ENCODE results near the gene COPS2. TPM values are rescaled to one million over a fixed set of nuclear protein-coding genes. Genes with fewer than 3 reads are reported as not detected.

COPS2 gene
- total RNA-seq, 1 donor from 2014 or later, result 84.0 TPM

- Mint-ChIP-seq H3K27me3 (no peaks in the 10 kb centered on the region), H3K4me3 (ENCODE audit: low read depth) (no peak overlapping the region), H3K9me3 (ENCODE audit: low read depth) (no peaks in the 10 kb centered on the region), H3K36me3 (ENCODE audit: insufficient read depth) (peaks cover 2% of the 10 kb centered on the region), H3K4me1 (ENCODE audit: low read depth) (peaks cover 2% of the 10 kb centered on the region), H3K27ac (peak overlapping the region; percentile 11)
- no peak for TF ChIP-seq CTCF (IDR thresholded peaks at IDR 0.05; ENCODE audit: unreplicated experiment)
- DNase-seq (ENCODE audit: low spot score, unreplicated experiment), result no peak
Measured at GRCh38 chr15:49148727-49149126, 6.7 kb downstream of the COPS2 start.

GRCh38 chr15:49148298-49148697, 7.1 kb downstream of the COPS2 start:
- no peaks in the 10 kb centered on the region for H3K27me3 Mint-ChIP-seq
- TF ChIP-seq CTCF (IDR thresholded peaks at IDR 0.05; ENCODE audit: unreplicated experiment), result no peak
- peak overlapping the region; percentile 11 for H3K27ac Mint-ChIP-seq
- no peak overlapping the region for H3K4me3 Mint-ChIP-seq (ENCODE audit: low read depth)
- DNase-seq (ENCODE audit: low spot score, unreplicated experiment), result no peak
- no peaks in the 10 kb centered on the region for H3K9me3 Mint-ChIP-seq (ENCODE audit: low read depth)
- peaks cover 4% of the 10 kb centered on the region for H3K36me3 Mint-ChIP-seq (ENCODE audit: insufficient read depth)
- no peaks in the 10 kb centered on the region for H3K4me1 Mint-ChIP-seq (ENCODE audit: low read depth)

DNA sequence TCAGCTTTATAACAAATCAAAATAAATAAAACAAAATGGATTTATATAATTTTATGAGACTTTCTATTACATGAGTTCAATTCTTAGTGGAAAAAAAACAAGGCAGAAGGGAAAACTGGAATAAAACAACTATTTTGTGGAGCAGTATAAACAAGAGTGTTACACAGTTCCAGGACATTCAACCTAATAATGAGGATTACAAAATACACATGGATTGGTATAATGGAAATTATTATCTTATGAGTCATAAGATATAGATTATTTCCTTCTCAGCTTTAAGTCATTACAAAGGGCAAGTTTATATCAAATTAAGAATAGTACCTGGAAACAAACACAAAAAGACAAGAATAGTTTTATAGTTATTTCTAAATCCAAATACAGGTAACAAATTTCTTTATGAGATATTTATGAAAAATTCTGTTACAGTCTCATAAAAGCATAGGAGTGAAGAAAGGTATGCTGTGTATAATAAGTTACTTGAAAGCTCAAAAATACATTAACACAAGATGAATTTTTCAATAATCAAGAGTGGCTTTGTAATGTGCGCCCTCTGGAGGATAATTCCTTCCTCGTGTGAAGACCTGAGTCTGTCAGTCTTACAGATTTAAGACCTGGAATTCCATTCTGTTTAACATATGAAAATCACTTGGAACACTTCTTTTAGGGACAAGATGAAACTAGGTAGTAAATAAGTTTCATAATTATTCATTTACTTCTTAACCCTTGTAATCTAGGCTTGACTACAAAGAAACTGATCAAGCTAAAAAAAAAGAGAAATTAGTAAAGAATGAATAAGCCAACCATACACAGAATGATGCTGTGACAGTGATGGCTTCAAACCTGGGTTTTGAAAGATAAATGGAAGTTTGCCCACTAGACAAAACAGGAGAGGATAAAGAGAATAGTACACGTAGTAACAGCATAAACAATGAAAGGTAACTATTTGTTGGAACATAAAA, 9.5 kb downstream of the COPS2 start:
- H3K36me3 Mint-ChIP-seq (ENCODE audit: insufficient read depth), result peaks cover 10% of the 10 kb centered on the region
- H3K4me3 Mint-ChIP-seq (ENCODE audit: low read depth), result no peak overlapping the region
- DNase-seq (ENCODE audit: low spot score, unreplicated experiment), result no peak
- H3K27me3 Mint-ChIP-seq, result no peaks in the 10 kb centered on the region
- peak; percentile 77 for TF ChIP-seq CTCF (IDR thresholded peaks at IDR 0.05; ENCODE audit: unreplicated experiment)
- H3K27ac Mint-ChIP-seq, result peak overlapping the region; percentile 50
- no peaks in the 10 kb centered on the region for H3K9me3 Mint-ChIP-seq (ENCODE audit: low read depth)
- H3K4me1 Mint-ChIP-seq (ENCODE audit: low read depth), result no peaks in the 10 kb centered on the region

DNA sequence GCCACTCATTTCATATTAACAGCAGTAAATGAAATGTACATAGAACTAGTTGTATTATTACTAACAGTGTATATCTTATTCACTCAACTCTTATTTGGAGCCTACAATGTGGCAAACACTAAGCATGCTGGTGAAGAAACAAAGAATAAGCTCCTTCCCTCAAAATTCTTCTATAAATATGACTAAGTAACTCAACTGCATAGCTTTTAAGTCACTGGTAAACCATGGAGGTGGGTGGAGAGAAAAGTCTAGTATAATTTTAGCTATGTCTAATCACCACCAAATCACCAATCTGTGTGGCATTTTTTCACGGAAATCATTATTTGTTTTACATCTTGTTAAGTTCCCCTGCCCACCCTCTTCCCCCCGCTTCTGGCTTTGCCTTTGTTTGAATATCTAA, 17.5 kb downstream of the COPS2 start:
- Mint-ChIP-seq H3K4me3 (ENCODE audit: low read depth) (no peak overlapping the region), H3K27ac (peak overlapping the region; percentile 62), H3K9me3 (ENCODE audit: low read depth) (no peaks in the 10 kb centered on the region), H3K4me1 (ENCODE audit: low read depth) (no peaks in the 10 kb centered on the region), H3K36me3 (ENCODE audit: insufficient read depth) (peaks cover 18% of the 10 kb centered on the region), H3K27me3 (no peaks in the 10 kb centered on the region)
- TF ChIP-seq CTCF (IDR thresholded peaks at IDR 0.05; ENCODE audit: unreplicated experiment), result no peak
- DNase-seq (ENCODE audit: low spot score, unreplicated experiment), result no peak

GRCh38 chr15:49135911-49136310, 19.5 kb downstream of the COPS2 start:
- Mint-ChIP-seq H3K27me3 (no peaks in the 10 kb centered on the region), H3K36me3 (ENCODE audit: insufficient read depth) (peaks cover 19% of the 10 kb centered on the region), H3K9me3 (ENCODE audit: low read depth) (no peaks in the 10 kb centered on the region), H3K4me1 (ENCODE audit: low read depth) (no peaks in the 10 kb centered on the region), H3K4me3 (ENCODE audit: low read depth) (no peak overlapping the region), H3K27ac (no peak overlapping the region)
- DNase-seq (ENCODE audit: low spot score, unreplicated experiment), result no peak
- TF ChIP-seq CTCF (IDR thresholded peaks at IDR 0.05; ENCODE audit: unreplicated experiment), result no peak

Measured in progenitor cell of endocrine pancreas (in vitro differentiated cells).